ENCODE data around the gene PDE10A.

PDE10A gene

DNA sequence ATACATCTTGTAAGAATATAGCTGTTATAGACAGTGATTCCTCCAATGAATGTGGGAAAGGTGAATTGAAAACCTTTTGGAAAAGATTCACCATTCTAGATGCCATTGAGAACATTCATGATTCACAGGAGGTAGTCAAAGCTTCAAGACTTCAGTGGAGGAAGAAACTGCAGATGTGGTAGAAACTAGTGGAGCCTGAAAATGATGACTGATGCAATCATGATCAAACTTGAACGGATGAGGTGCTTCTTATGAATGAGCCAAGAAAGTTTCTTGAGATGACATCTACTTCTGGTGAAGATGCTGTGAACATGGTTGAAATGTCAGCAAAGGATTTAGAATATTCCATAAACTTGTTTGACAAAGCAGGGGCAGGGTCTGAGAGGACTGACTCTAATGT is 286.9 kb downstream of the PDE10A start:
- DNase-seq (ENCODE audit: low read depth) = no peak
- TF ChIP-seq, protein P1, sequence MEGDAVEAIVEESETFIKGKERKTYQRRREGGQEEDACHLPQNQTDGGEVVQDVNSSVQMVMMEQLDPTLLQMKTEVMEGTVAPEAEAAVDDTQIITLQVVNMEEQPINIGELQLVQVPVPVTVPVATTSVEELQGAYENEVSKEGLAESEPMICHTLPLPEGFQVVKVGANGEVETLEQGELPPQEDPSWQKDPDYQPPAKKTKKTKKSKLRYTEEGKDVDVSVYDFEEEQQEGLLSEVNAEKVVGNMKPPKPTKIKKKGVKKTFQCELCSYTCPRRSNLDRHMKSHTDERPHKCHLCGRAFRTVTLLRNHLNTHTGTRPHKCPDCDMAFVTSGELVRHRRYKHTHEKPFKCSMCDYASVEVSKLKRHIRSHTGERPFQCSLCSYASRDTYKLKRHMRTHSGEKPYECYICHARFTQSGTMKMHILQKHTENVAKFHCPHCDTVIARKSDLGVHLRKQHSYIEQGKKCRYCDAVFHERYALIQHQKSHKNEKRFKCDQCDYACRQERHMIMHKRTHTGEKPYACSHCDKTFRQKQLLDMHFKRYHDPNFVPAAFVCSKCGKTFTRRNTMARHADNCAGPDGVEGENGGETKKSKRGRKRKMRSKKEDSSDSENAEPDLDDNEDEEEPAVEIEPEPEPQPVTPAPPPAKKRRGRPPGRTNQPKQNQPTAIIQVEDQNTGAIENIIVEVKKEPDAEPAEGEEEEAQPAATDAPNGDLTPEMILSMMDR (conservative IDR thresholded peaks at IDR 0.05; ENCODE audit: control insufficient read depth, insufficient read depth, low read depth, low read length) = no peak
- H3K4me3 ChIP-seq (ENCODE audit: control insufficient read depth, low read depth, low read length) = no peak overlapping the region

DNA sequence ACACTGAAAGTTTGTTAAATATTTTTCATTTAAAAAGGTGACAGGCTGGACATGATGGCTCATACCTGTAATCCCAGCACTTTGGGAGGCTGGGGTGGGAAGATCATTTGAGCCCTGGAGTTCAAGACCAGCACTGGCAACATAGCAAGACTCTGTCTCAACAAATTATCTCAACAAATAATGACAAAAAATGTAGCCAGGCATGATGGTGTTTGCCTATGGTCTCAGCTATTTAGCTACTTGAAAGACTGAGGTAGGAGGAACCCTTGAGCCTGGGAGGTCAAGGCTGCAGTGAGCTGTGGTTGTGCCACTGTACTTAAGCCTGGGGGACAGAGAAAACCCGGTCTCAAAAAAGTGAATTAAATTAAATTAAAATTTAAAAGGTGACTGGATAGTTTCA is 297.7 kb downstream of the PDE10A start:
- no peak for DNase-seq (ENCODE audit: low read depth)
- TF ChIP-seq, protein P1 (conservative IDR thresholded peaks at IDR 0.05; ENCODE audit: control insufficient read depth, insufficient read depth, low read depth, low read length) = no peak
- no peak overlapping the region for H3K4me3 ChIP-seq (ENCODE audit: control insufficient read depth, low read depth, low read length)

DNA sequence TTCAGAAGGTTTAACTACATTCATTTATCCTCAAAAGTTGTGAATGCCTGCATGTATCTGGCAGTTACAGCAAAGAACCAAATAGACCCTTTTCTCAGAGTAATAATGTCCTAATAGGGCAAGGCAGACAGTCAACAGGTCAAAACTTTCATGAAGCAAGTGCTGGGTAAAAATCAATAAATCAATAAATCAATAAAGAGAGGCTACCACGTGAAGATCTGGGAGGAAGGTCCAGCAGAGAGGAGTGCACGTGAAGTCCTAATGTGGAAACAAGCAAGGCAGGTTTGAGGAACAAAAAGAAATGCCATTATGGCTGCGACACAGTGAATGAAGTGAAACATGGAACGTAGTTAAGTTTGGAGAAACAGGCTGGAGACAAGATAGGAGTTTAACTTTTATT is 317.3 kb downstream of the PDE10A start:
- no peak for DNase-seq (ENCODE audit: low read depth)
- TF ChIP-seq, protein P1 (conservative IDR thresholded peaks at IDR 0.05; ENCODE audit: control insufficient read depth, insufficient read depth, low read depth, low read length) = no peak
- H3K4me3 ChIP-seq (ENCODE audit: control insufficient read depth, low read depth, low read length) = no peak overlapping the region

DNA sequence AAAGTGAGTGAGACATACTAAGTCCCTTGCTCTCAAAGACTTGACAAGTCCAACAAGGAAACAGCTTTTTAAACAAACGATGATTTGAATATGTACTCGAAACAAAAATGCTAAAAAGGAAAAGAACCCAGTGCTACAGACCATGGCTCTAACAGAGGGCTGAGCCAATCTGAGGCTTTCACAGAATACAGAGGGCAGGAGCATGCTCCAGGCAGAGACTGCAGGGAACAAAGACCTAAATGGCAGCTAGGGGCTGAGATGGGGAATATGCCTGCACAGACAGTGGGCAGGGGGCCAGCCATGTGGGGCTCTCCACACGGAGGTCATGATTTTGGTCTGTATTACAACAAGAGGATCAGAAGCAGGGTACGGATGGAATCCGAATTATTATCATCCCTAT is 322.5 kb downstream of the PDE10A start:
- TF ChIP-seq, protein P1 (conservative IDR thresholded peaks at IDR 0.05; ENCODE audit: control insufficient read depth, insufficient read depth, low read depth, low read length) = no peak
- H3K4me3 ChIP-seq (ENCODE audit: control insufficient read depth, low read depth, low read length) = no peak overlapping the region
- DNase-seq (ENCODE audit: low read depth) = no peak

DNA sequence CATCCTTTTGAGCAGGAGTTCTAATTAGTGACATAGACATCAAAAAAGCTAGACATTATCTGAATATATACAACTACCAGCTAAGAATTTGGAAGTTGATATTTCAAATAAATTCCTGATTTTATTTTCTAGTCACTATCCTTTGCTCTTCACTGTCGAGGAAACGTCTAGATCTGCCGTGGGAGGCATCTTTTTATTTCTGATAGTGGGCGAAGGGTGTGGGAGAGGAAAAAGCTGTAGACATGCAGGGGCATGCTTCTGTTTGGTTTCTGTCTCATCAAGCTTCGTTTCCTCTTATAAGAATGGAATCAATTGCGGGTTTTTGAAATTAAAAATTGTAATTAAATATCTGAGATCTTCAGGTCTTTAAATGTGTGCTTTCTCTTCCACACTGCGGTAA is 337.4 kb downstream of the PDE10A start:
- TF ChIP-seq, protein P1 (conservative IDR thresholded peaks at IDR 0.05; ENCODE audit: control insufficient read depth, insufficient read depth, low read depth, low read length) = no peak
- H3K4me3 ChIP-seq (ENCODE audit: control insufficient read depth, low read depth, low read length) = no peak overlapping the region
- no peak for DNase-seq (ENCODE audit: low read depth)

DNA sequence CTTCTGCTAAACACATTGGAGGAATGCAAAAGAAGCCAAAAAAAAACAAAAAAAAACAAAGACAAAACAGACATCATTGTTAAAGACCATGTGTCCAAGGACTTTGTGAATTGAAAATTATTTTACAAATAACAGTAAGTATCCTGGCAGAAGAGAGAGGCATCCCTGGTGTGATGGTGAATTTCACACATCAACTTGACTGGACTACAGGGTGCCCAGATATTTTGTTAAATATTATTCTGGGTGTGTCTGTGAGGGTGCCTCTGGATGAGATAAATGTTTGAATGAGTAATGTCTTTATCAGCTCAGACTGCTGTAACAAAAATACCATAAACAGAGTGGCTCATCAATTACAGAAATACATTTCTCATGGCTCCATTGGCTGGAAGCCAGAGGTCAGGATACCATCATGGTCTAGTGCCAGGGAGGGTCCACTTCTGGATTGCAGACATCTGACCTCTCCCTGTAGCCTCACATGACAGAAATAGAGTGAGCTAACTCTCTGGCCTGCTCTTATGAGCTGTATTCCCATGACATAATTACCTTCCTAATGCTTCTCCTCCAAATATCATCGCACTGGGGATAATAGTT is 341.4 kb downstream of the PDE10A start:
- DNase-seq (ENCODE audit: low read depth) = no peak
- TF ChIP-seq, protein P1 (conservative IDR thresholded peaks at IDR 0.05; ENCODE audit: control insufficient read depth, insufficient read depth, low read depth, low read length) = no peak
- H3K4me3 ChIP-seq (ENCODE audit: control insufficient read depth, low read depth, low read length) = no peak overlapping the region

DNA sequence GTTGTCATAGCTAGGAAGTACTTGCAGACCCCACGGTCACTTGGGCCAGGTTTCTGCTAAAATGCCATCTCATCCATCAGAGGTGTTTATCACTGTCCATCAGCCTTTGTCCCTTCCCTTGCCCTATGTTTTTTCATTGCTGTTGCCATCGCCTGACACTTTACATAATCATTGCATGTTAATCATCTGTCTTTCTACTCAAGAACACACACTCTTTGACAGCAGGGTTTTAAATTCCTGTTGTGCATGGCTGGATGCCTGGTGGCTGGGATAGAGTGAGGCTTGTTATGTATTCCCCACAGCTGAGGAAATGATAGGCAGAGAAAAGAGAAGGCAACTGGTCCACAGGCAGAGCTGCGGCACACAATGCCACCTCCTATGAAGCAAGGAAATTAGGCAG is 341.9 kb downstream of the PDE10A start:
- DNase-seq (ENCODE audit: low read depth) = no peak
- TF ChIP-seq, protein P1 (conservative IDR thresholded peaks at IDR 0.05; ENCODE audit: control insufficient read depth, insufficient read depth, low read depth, low read length) = no peak

More for the DNA sequence above, 341.9 kb downstream of the PDE10A start:
- H3K4me3 ChIP-seq (ENCODE audit: control insufficient read depth, low read depth, low read length) = no peak overlapping the region

All from fibroblast of mammary gland (primary cell).